GM10266 (cell line): Measurements from ENCODE around the gene EFNA5.

ENCODE experiments used
- DNase-seq: peaks from one replicate; pipeline ENCODE4 v3.0.0; 2012; ENCODE audit errors: extremely low spot score
- TF ChIP-seq, protein P1 (sequence below): IDR thresholded peaks from 2 replicates; pipeline ENCODE4 v1.5.1; 2012; ENCODE audit warnings: mild to moderate bottlenecking, low read depth; ENCODE audit not compliant: control insufficient read depth, insufficient read depth; ENCODE audit errors: missing control alignments

The EFNA5 gene

DNA sequence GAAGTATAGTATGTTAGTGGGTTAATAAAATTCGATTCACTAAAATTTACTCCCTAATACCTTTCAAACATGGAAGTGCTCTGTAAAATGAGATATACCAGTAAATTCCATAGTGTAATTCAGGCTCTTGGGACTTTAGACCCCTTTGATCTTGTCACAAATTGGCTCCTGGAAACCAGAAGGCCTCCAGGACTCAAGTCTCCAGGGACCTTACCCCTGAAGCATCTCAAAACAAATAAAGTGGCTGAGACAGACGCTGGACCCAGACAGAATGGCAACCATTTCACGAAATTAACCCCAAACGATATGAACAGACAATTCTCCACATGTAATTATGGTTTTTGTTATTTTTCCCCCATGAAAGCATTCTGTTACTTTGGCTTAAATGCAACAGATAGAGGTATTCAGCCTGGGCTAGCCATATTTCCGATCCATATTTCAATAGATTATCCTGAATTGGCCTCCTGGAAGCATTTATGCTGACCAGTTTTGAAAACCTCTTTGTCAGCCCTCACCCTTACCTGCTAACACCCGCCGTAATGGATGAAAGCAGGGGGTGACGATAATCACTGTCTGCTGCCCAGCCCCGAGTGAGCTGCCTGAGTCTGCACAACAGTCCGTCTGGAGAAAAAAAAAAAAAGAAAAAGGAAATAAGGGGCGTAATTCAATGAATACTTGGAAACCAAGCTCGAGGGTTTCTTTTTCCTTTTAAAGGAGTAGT, 34.1 kb upstream of the EFNA5 start:
- TF ChIP-seq, protein P1, sequence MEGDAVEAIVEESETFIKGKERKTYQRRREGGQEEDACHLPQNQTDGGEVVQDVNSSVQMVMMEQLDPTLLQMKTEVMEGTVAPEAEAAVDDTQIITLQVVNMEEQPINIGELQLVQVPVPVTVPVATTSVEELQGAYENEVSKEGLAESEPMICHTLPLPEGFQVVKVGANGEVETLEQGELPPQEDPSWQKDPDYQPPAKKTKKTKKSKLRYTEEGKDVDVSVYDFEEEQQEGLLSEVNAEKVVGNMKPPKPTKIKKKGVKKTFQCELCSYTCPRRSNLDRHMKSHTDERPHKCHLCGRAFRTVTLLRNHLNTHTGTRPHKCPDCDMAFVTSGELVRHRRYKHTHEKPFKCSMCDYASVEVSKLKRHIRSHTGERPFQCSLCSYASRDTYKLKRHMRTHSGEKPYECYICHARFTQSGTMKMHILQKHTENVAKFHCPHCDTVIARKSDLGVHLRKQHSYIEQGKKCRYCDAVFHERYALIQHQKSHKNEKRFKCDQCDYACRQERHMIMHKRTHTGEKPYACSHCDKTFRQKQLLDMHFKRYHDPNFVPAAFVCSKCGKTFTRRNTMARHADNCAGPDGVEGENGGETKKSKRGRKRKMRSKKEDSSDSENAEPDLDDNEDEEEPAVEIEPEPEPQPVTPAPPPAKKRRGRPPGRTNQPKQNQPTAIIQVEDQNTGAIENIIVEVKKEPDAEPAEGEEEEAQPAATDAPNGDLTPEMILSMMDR = no peak
- DNase-seq = no peak

DNA sequence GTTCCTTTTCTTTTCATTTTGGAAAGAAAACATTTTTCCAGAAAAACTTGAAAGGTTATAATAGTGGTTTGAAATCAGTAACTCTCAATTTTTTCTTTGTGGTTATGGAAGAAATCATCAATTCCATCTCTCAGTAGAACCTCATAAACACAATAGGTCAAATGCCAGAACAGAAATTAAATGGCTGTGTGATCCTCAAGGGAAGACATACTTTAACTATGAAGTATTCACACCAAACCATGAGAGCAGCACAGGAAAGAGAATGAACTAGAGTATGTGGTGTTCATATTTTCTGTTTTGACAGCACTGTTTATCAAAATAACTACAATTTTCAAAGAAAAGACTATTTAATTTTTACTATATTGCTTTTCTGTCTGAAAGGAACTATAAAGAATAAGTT, 29.7 kb upstream of the EFNA5 start:
- TF ChIP-seq, protein P1 = no peak
- DNase-seq = no peak

DNA sequence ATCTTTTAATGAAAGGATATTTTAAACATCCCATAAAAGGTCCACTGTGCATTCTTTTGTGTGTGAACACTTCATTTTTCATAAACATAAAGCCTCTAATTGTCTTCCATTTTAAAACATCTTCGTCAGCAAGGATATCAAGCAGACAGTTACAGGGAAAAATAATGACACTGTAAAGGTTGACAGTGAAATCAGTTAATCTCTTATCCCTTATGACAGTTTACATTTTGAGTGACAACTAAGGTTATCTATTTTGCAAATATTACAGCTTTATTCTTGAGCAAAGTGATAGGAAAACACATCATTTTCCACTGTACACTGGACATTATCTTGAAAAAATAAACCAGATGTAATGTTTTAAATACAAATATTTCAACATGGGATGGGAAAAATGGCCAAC, 28.7 kb upstream of the EFNA5 start:
- TF ChIP-seq, protein P1 = no peak
- DNase-seq = no peak

DNA sequence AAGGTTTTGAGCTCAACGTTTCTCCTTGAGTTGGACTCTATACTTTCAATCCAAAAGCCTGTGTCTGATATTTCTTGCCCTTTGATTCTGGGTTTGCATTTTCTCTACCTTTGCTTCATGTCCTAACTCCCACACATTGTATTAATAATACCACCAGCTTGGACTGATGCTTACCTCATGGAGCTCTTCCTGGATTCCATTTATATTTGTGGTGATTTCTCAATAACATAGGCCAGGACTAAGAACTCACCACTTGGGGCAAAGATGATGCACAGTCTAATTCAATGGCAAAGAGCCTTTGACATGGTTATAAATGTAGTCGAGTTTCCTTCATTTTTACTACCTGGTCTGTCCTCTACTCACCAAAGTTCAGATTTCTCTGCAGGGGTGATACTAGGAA, 27.5 kb upstream of the EFNA5 start:
- TF ChIP-seq, protein P1 = no peak
- DNase-seq = no peak

DNA sequence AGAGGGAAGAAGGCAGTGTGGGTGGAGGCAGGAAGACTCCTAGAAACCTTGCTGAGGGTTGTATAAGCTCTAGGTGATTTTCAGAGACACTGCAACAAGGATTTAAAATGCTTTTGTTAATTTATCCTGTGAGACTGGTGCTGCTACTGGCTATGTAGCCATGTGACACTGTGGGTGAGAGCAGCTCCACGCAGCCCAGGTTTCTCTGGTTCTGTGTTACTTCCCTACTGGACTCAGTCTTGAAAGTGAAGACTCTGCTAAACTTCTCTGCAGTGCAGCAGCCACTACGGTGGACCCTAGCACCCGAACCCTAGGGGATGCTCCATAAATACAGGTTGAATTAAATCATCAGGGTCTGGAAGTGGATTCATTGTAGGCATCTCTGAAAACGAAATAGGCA, 25.8 kb upstream of the EFNA5 start:
- TF ChIP-seq, protein P1 = no peak
- no peak for DNase-seq

DNA sequence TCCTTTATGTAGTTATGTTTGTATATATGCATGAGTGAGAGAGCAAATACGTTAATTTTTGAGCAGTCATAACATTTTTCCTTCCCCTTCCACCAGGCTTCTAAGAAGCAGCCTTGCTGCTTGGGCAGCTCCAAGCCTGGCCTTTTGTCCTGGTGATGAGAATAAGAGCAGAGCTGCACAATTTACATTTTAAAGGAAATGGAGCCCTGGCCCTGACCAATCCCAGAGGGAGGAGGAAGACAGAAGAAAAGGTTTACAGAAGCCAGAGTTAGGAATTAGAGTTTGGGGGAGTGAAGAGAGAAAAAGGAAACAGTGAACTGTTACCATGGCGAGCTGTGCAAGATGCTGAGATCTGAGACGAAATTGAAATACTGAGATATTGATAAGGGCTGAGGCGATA, 25.3 kb upstream of the EFNA5 start:
- no peak for DNase-seq
- TF ChIP-seq, protein P1 = no peak

DNA sequence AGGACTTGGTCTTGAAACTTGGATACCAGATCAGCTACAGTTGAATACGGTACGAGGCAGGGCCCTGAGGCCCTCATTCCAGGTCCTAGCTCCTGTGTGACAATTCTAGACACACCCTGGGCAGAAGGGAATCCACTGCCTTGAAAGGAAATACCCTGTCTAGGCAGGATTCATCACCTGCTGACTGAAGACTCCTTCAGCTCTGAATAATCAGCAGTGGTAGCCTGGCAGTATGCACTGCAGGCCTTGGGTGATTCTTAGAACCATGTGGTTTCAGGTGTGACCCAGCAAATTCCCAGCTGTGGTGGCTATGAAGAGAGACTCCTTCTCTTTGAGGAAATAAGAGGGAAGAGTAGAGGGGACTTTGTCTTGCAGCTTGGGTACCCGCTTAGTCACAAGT, 17.2 kb upstream of the EFNA5 start:
- TF ChIP-seq, protein P1 = no peak
- no peak for DNase-seq
